T47D (cell line): ENCODE measurements around the gene RNF217.

Experiments used
- DNase-seq, 2 experiments: peaks; one replicate each; pipeline versions ENCODE4 v3.0.0 to v3.0.0-alpha.2; 2011 to 2012; ENCODE audit warnings: low read depth in 1 of 2, low spot score in 1 of 2
- JUND ChIP-seq: IDR thresholded peaks from 2 replicates; pipeline ENCODE4 v1.6.1; 2012; ENCODE audit warnings: low read depth
- in situ Hi-C: cut with HindIII; loops from 2 replicates; pipeline ENCODE4 v1.10.0; 2016; ENCODE audit warnings: low sequenced_read_pairs, low pct_unique_long_range_greater_than_20kb

RNF217 gene

DNA sequence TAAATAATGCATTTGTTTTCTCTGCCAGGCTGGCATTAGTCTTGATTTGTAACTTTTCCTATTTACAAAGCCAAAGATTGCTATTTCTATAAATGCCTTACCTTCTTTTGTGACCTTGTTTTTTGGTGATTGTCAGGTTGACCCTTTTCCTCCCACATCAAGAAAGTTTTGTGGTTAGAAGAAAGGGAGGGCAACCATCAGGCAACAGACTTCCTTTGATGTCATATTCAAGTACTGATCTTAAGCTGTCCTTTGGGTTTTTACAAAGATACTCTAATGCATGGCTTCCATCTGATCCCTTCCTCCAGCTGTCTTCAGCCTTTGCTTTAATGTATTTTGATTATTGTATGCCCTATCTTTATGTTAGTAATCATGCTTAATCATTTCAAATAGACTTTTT, 23.9 kb downstream of the RNF217 start:
- no peak for DNase-seq
- TF ChIP-seq JUND, result no peak
- in situ Hi-C loops, result no loop called here

GRCh38 chr6:124987291-124987690, 25.1 kb downstream of the RNF217 start:
- in situ Hi-C loops, result no loop called here

DNA sequence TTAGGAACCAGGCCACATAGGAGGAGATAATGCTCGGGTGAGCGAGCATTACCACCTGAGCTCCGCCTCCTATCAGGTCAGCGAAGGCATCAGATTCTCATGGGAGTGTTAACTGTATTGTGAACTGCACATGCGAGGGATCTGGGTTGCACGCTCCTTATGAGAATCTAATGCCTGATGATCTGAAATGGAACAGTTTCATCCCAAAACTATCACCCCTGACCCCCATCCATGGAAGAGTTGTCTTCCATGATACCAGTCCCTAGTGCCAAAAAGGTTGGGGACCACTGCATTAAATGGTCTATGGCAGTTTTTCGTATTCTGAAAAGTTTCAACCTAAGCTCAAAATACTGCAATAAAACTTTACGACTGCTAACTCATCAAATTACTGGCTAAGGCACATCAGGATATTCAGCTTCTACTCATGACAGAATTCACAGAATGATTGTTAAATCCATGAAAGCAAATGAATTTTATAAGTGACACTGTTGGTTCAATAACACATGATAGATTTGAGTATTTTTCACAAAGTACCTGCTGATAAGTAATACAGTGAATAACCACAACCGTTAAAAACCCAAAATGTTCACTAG, 25.9 kb downstream of the RNF217 start:
- no peak for DNase-seq
- in situ Hi-C loops, result no loop called here
- TF ChIP-seq JUND, result no peak

More at GRCh38 chr6:124987291-124987690, 25.1 kb downstream of the RNF217 start:
- TF ChIP-seq JUND, result no peak
- DNase-seq, result no peak

DNA sequence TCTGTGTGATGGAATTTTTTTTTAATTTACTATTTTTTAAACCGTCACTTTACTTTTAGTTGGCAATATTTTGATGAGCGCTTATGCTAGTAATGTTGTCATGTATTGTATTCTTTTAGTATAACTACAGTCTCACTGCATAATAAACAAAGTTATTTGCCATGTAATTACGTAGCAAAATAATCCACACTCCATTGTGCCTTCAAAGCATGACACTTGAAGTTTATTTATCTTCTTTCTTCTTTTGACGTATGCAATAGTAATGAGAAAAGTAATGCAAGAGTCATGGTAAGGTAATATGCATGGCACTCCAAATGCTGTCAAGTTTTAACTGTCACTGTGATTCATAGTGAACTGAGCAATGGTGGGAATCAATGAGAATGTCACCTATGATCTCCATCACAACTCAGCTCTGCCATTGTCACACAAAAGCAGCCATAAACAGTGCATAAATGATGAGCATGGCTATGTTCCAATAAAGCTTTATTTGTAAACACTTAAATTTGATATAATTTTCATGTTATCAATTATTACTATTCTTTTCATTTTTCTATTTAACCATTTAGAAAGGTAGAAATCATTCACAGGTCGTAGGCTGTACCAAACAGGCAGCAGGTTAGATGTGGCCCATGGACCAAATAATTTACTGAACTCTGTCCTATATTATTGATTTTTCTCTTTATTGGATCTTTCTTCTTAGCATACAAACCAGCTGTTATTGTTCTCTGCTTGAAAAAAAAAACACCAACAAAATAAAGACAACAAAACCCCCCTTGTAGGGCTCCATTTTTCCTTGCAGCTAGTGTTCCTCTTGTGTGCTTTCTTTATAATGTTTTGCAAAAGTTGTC, 27.1 kb downstream of the RNF217 start:
- DNase-seq, result no peak
- no peak for TF ChIP-seq JUND
- in situ Hi-C loops, result no loop called here

GRCh38 chr6:124990988-124991387, 28.8 kb downstream of the RNF217 start:
- TF ChIP-seq JUND, result no peak
- no peak for DNase-seq
- in situ Hi-C loops, result no loop called here

GRCh38 chr6:124991764-124992295, 29.6 kb downstream of the RNF217 start:
- TF ChIP-seq JUND, result no peak
- no peak for DNase-seq
- in situ Hi-C loops, result no loop called here

DNA sequence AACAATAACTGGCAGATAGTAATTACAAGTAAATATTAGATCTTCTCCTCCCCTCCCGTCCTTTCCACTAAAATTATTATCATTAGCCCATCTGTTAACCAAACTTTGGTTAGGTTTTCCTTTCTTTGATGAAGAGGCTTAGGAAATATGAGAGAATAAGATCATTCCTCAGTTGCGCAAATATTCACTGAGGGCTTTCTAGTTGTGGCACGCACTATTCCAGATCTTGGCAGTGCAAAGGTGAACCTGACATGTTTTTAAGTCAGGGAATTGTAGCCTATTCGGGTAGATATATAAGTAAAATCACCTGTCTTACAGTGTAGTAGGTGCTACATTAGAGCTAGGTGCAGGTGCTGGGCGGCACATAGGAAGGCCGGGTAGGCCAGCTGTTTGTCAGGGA, 31.1 kb downstream of the RNF217 start:
- in situ Hi-C loops, result no loop called here
- DNase-seq, result no peak
- TF ChIP-seq JUND, result no peak

- in situ Hi-C loops, result no loop called here
- no peak for TF ChIP-seq JUND
- DNase-seq, result no peak
Observed at GRCh38 chr6:124994648-124995047, 32.4 kb downstream of the RNF217 start.

DNA sequence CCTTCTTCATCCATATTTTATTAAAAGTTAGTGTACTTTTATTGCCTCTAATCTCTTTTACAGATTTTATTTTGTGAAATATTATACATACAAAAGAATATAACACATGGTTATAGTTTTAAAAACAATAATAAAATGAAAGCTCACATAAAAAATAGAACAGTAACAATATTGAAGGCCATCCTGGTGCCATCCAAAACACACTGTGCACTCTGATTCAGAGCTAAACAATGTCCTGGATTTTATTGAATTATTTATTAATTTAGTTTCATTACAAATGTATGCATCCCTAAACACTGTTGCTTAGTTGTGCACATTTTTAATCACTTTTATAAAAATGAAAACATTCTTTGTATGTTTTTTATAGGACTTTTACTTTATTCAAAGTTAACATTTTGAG, 32.9 kb downstream of the RNF217 start:
- no peak for TF ChIP-seq JUND
- in situ Hi-C loops, result no loop called here
- DNase-seq, result no peak

DNA sequence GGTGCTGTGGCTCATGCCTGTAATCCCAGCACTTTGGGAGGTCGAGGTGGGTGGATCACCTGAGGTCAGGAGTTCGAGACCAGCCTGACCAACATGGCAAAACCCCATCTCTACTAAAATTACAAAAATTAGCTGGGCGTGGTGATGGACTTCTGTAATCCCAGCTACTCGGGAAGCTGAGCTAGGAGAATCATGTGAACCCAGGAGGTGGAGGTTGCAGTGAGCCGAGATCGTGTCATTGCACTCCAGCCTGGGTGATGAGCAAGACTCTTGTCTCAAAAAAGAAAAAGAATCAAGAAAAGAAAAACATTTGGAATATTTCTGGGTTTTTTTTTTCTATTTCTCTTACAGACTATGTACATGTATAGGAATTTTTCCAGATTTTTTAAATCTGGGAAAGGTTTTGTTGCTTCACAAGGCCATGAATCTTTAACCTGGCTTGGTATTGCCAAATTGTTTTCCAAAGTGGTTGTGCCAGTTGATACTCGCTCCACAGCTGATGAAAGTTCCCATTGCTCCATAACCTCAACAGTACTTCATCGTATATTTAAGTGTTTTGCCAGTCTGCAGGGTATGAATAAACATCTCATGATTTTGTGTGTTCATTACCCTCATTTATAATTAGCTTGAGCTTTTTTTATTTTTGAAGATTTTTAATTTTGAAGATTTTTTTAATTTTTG, 33.5 kb downstream of the RNF217 start:
- TF ChIP-seq JUND, result no peak
- in situ Hi-C loops, result no loop called here
- DNase-seq, result no peak

DNA sequence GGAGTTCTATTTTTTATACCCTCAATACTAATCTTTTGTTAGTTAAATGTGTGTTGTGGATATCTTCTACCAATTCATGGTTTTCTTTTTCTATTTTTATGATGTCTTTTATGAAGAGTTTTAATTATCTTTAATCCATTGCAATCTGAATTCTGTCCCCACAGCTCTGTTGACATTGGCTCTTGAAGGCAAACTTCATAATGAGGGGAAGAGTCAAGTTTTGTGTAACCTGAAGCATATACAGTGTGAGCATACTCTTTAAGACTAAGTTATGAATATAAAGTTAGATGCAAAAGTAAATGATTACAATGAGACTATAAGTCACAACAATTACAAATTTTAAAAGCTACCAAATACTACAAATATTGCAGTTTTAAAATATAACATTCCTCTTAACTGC, 34.2 kb downstream of the RNF217 start:
- no peak for DNase-seq
- in situ Hi-C loops, result no loop called here
- TF ChIP-seq JUND, result no peak

- no peak for DNase-seq
- in situ Hi-C loops, result no loop called here
- no peak for TF ChIP-seq JUND
Observed at GRCh38 chr6:124997196-124997875, 35.1 kb downstream of the RNF217 start.
